ENCODE measurements around the gene SMARCC1. TPM values are rescaled to one million over a fixed set of nuclear protein-coding genes. Genes with fewer than 3 reads are reported as not detected.
"Not testable (repeated sequence)": the region's sequence is repeated elsewhere in the genome, so short reads cannot be mapped to it uniquely, and the experiment has no call there.

SMARCC1 gene
- total RNA-seq: 100 to 1,000 TPM in 1 of 4 donors, 10 to 100 TPM in 3; 25.0 to 110 (median 56.4) TPM

GRCh38 chr3:47781685-47782445 lies at the start of gene SMARCC1:
SMARCC1 (minus strand) TSS chr3:47781893; CDS start chr3:47781797, 96 bp downstream.
- Histone ChIP-seq H3K27me3 (no peaks in the 10 kb centered on the region), H3K36me3 (no peaks in the 10 kb centered on the region), H3K9me3 (no peaks in the 10 kb centered on the region), H3K4me1 (peaks cover 0 to 20% (median 9%) of the 10 kb centered on the region in 4 donors), H3K27ac (peak within 1 kb of the TSS; percentile 92 to 100 (median 98)), H3K4me3 (peak within 1 kb of the TSS; percentile 92 to 99 (median 97))
- DNase-seq: peak; percentile 96 to 99 (median 99)
- TF ChIP-seq CTCF (IDR thresholded peaks at IDR 0.05) (peak in 4 of 6 experiments; percentile 3 to 35 (median 28)), POLR2A (IDR thresholded peaks at IDR 0.05) (peak; percentile 87 to 89)

GRCh38 chr3:47829482-47829881 lies 47.8 kb upstream of the SMARCC1 start:
- H3K4me3 ChIP-seq, H3K27me3 ChIP-seq, H3K9me3 ChIP-seq, DNase-seq, H3K27ac ChIP-seq: not testable (repeated sequence)
- peaks cover 0 to 73% (median 0%) of the 10 kb centered on the region in 3 donors for H3K36me3 ChIP-seq
- peaks cover 0 to 17% (median 10%) of the 10 kb centered on the region in 4 donors for H3K4me1 ChIP-seq

- DNase-seq: no peak
- H3K36me3 ChIP-seq: peaks cover 0 to 40% (median 0%) of the 10 kb centered on the region in 3 donors
- H3K27me3 ChIP-seq: no peaks in the 10 kb centered on the region
- H3K9me3 ChIP-seq: no peaks in the 10 kb centered on the region
- peak overlapping the region; percentile 82 to 98 (median 97) for H3K4me3 ChIP-seq
- peaks cover 0 to 17% (median 10%) of the 10 kb centered on the region in 4 donors for H3K4me1 ChIP-seq
- H3K27ac ChIP-seq: peak overlapping the region in 3 of 4 donors; percentile 70 to 84 (median 79)
- TF ChIP-seq POLR2A (IDR thresholded peaks at IDR 0.05) (no peak), CTCF (IDR thresholded peaks at IDR 0.05) (no peak)
These were observed 43.9 kb upstream of the SMARCC1 start for GRCh38 chr3:47825590-47825989.

GRCh38 chr3:47824541-47825473 lies 43.1 kb upstream of the SMARCC1 start:
- Histone ChIP-seq H3K27me3 (no peaks in the 10 kb centered on the region), H3K36me3 (peaks cover 0 to 39% (median 0%) of the 10 kb centered on the region in 3 donors), H3K9me3 (no peaks in the 10 kb centered on the region), H3K4me3 (peak overlapping the region; percentile 82 to 98 (median 97)), H3K27ac (peak overlapping the region; percentile 70 to 84 (median 78)), H3K4me1 (peaks cover 0 to 17% (median 10%) of the 10 kb centered on the region in 4 donors)
- TF ChIP-seq POLR2A (IDR thresholded peaks at IDR 0.05) (peak in 1 of 2 donors; percentile 17), CTCF (IDR thresholded peaks at IDR 0.05) (peak; percentile 76 to 93 (median 86))
- DNase-seq: peak; percentile 71 to 86 (median 86)

GRCh38 chr3:47817609-47818008 lies 35.9 kb upstream of the SMARCC1 start:
- DNase-seq: no peak
- peaks cover 0 to 43% (median 0%) of the 10 kb centered on the region in 3 donors for H3K36me3 ChIP-seq
- no peaks in the 10 kb centered on the region for H3K27me3 ChIP-seq
- no peak overlapping the region for H3K4me3 ChIP-seq
- TF ChIP-seq POLR2A (IDR thresholded peaks at IDR 0.05) (no peak), CTCF (IDR thresholded peaks at IDR 0.05) (no peak)
- no peak overlapping the region for H3K27ac ChIP-seq
- no peaks in the 10 kb centered on the region for H3K4me1 ChIP-seq
- no peaks in the 10 kb centered on the region for H3K9me3 ChIP-seq
